Stimulated activated naive CD4-positive, alpha-beta T cell treated with Interleukin-2 at 50 U/mL for 16 hours (primary cell): ENCODE data around the gene C4orf51.
"Not testable (repeated sequence)": the region's sequence is repeated elsewhere in the genome, so short reads cannot be mapped to it uniquely, and the experiment has no call there.

ENCODE experiments used
- DNase-seq: peaks from one replicate; lab custom pipeline; 2025; lab: John Stamatoyannopoulos, UW

Gene C4orf51

DNA sequence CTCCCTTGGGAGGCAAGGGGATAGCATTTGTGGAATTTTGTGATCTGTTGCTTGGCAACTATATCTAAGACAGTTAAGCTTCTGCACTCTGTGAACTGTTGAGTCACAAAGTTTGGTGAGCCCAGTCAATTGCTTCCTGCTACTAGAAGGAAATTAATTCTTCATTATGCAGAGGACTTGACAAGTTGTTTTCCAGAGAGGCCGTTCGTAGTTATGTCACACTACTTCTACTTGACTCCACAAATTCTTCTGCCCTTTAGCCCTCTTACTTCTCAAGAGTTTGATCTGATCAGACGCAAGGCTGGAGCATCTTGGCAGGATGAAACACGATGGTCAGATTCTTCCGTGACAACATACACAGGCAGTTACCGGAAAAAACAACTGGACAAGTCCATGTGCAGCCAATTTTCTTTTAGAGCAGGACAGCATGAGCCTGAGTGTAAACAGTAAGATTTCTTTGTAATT is at the start of gene C4orf51:
C4orf51 (plus strand) TSS at position 156 of the 465 bp plus-strand sequence; CDS start at position 214, 58 bp downstream.
- no peak for DNase-seq

GRCh38 chr4:145635117-145635516 is 44.8 kb upstream of the C4orf51 start:
- no peak for DNase-seq

- DNase-seq = no peak
These were observed 44.3 kb upstream of the C4orf51 start for GRCh38 chr4:145635630-145636029.

GRCh38 chr4:145639186-145639698 is 40.7 kb upstream of the C4orf51 start:
- no peak for DNase-seq

- not testable (repeated sequence) for DNase-seq
These were observed 39.7 kb upstream of the C4orf51 start for GRCh38 chr4:145640236-145640635.

DNA sequence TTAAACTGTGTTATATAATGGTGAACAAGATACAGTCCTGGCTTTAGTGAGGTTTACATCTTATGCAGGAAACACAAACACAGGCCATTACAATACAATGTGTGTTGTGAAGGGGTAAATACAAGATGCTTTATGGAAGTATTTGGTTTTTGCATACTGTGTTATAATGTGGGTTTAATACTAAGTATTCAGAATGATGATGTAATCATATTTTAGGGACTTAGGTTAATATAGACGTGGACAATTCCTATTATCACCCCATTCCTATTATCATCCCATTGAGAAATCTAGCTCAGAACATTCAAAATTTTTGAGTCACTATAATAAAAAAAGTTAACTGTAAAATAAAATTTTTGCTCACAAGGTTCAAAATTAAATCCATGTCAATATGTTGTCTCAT is 36.7 kb upstream of the C4orf51 start:
- DNase-seq = no peak

GRCh38 chr4:145644699-145645098 is 35.2 kb upstream of the C4orf51 start:
- DNase-seq = no peak

DNA sequence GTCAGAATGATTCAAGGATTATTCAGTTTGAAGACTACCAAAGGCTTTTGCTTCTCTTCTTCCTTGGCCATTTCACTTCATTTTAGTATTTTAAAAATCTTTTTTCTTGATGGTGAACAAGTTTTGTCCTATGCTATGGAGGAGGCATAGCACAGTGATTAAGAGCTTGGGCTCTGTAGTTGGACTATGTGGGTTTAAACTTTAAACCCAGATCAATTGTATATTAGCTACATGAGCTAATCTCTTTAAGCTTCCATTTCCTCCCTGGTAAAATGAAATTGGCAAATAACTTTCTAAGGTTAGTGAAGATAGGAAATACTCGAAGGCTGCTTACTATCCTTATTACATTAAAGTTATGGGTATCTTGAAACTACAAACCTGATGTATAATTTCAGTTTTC is 23.8 kb upstream of the C4orf51 start:
- no peak for DNase-seq

- no peak for DNase-seq
These were observed 19.9 kb upstream of the C4orf51 start for GRCh38 chr4:145660064-145660463.

GRCh38 chr4:145663194-145663593 is 16.8 kb upstream of the C4orf51 start:
- no peak for DNase-seq

- DNase-seq = no peak
These were observed 14.2 kb upstream of the C4orf51 start for GRCh38 chr4:145665773-145666172.

GRCh38 chr4:145670422-145670821 is 9.5 kb upstream of the C4orf51 start:
- no peak for DNase-seq

DNA sequence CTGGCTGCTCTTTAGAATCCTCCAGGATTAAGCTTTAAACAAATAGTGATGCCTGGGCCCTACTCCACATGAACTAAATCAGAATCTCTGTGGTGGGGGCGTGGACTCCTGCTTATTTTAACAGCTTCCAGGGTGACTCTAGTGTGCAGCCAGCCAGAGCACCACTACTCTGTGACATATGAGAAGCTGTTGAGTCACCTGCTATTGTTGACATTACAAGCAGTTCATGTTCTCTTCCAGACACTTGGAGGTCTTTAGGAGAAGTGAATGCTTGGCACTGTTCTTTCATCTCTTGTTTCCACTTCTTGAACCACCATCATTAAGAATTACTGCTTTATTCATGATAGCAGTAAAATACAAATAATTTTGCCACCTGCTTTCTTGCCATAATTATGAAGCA is 426 bp upstream of the C4orf51 start:
- DNase-seq = no peak

GRCh38 chr4:145680902-145681301 is 956 bp downstream of the C4orf51 start:
- no peak for DNase-seq

GRCh38 chr4:145681518-145681917 is 1.6 kb downstream of the C4orf51 start:
- no peak for DNase-seq

GRCh38 chr4:145681956-145682355 is 2.0 kb downstream of the C4orf51 start:
- no peak for DNase-seq

GRCh38 chr4:145686991-145687390 is 7.0 kb downstream of the C4orf51 start:
- no peak for DNase-seq

GRCh38 chr4:145690610-145691009 is 10.7 kb downstream of the C4orf51 start:
- no peak for DNase-seq

GRCh38 chr4:145691416-145691815 is 11.5 kb downstream of the C4orf51 start:
- DNase-seq = not testable (repeated sequence)

- DNase-seq = no peak
These were observed 15.0 kb downstream of the C4orf51 start for GRCh38 chr4:145694929-145695328.

- no peak for DNase-seq
These were observed 17.4 kb downstream of the C4orf51 start for GRCh38 chr4:145697332-145697731.

- no peak for DNase-seq
These were observed 18.6 kb downstream of the C4orf51 start for GRCh38 chr4:145698507-145698906.

GRCh38 chr4:145703850-145704497 is 24.0 kb downstream of the C4orf51 start:
- no peak for DNase-seq

GRCh38 chr4:145709336-145709735 is 29.4 kb downstream of the C4orf51 start:
- DNase-seq = no peak
